Mucosa of rectum (tissue), 2 donors: ENCODE measurements around the gene SEMA3B.

Experiments
- H3K27ac ChIP-seq, 2 donors: one replicate each; pipeline ENCODE4 v1.7.0; 2013; ENCODE audit warnings: inconsistent platforms in 2 of 2, low read depth in 2 of 2, low read length in 2 of 2
- H3K27me3 ChIP-seq, 2 donors: one replicate each; pipeline ENCODE4 v1.7.0; 2013; ENCODE audit warnings: low read length in 2 of 2; ENCODE audit not compliant: control insufficient read depth in 2 of 2, insufficient read depth in 2 of 2
- H3K36me3 ChIP-seq, 2 donors: one replicate each; pipeline ENCODE4 v1.7.0; 2013; ENCODE audit warnings: low read length in 2 of 2; ENCODE audit not compliant: control insufficient read depth in 2 of 2, insufficient read depth in 2 of 2
- H3K4me1 ChIP-seq, 2 donors: one replicate each; pipeline ENCODE4 v1.7.0; 2013; ENCODE audit warnings: low read length in 2 of 2, mild to moderate bottlenecking in 1 of 2; ENCODE audit not compliant: control insufficient read depth in 2 of 2, insufficient read depth in 2 of 2
- H3K4me3 ChIP-seq, 2 donors: one replicate each; pipeline ENCODE4 v1.7.0; 2013; ENCODE audit warnings: low read length in 2 of 2
- H3K9ac ChIP-seq, 2 donors: one replicate each; pipeline ENCODE4 v1.7.0; 2013; ENCODE audit warnings: low read length in 2 of 2, low read depth in 1 of 2, mild to moderate bottlenecking in 1 of 2
- H3K9me3 ChIP-seq, 2 donors: one replicate each; pipeline ENCODE4 v1.7.0; 2013; ENCODE audit warnings: low read length in 2 of 2; ENCODE audit not compliant: control insufficient read depth in 2 of 2
- donor health status: healthy.
- donor health status: Normal muscosa, but diverticular disease.

Gene SEMA3B

GRCh38 chr3:50268703-50269451, at the start of gene SEMA3B:
Gene SEMA3B (plus strand): TSS chr3:50269147. CDS start chr3:50269241, 94 bp downstream.
- H3K4me1 ChIP-seq = peaks cover 70 to 79% of the 10 kb centered on the region in 2 donors

GRCh38 chr3:50219285-50219684, 49.7 kb upstream of the SEMA3B start:
- no peak overlapping the region for H3K4me3 ChIP-seq
- H3K4me1 ChIP-seq = no peaks in the 10 kb centered on the region
- H3K9ac ChIP-seq = no peak overlapping the region
- no peak overlapping the region for H3K27ac ChIP-seq
- H3K36me3 ChIP-seq = no peaks in the 10 kb centered on the region
- H3K27me3 ChIP-seq = peaks cover 0 to 3% of the 10 kb centered on the region in 2 donors
- no peaks in the 10 kb centered on the region for H3K9me3 ChIP-seq

More at GRCh38 chr3:50268703-50269451, at the start of gene SEMA3B:
- Histone ChIP-seq H3K27ac (peak within 1 kb of the TSS; percentile 96 to 97), H3K9ac (peak within 1 kb of the TSS; percentile 93 to 94), H3K27me3 (peaks cover 0 to 1% of the 10 kb centered on the region in 2 donors), H3K36me3 (peaks cover 0 to 3% of the 10 kb centered on the region in 2 donors), H3K9me3 (no peaks in the 10 kb centered on the region), H3K4me3 (peak within 1 kb of the TSS; percentile 71 to 79)

GRCh38 chr3:50220109-50220508, 48.8 kb upstream of the SEMA3B start:
- Histone ChIP-seq H3K4me1 (no peaks in the 10 kb centered on the region), H3K36me3 (no peaks in the 10 kb centered on the region), H3K9ac (no peak overlapping the region), H3K27me3 (peaks cover 0 to 6% of the 10 kb centered on the region in 2 donors), H3K9me3 (no peaks in the 10 kb centered on the region), H3K27ac (no peak overlapping the region), H3K4me3 (no peak overlapping the region)

DNA sequence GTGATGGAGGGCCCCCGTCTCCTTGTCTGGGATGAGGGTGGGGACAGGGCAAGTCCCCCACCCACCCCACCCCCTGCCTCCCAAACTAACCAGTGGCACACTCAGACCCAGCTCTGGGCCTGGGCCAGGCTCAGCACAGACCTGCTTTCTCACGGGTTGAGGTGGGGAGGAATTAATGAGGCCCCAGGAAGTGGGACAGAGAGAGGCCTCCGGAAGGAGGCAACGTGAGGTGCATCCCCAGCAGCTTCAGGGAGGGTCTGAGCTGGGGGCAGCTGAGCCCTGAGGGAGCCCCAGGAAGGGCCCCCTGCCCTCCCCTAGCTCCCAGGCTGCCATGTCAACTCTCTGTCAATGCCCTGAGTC, 47.9 kb upstream of the SEMA3B start:
- Histone ChIP-seq H3K36me3 (no peaks in the 10 kb centered on the region), H3K9me3 (no peaks in the 10 kb centered on the region), H3K4me3 (no peak overlapping the region), H3K9ac (no peak overlapping the region), H3K27me3 (peaks cover 0 to 6% of the 10 kb centered on the region in 2 donors), H3K4me1 (peaks cover 2% of the 10 kb centered on the region in 2 donors), H3K27ac (no peak overlapping the region)

DNA sequence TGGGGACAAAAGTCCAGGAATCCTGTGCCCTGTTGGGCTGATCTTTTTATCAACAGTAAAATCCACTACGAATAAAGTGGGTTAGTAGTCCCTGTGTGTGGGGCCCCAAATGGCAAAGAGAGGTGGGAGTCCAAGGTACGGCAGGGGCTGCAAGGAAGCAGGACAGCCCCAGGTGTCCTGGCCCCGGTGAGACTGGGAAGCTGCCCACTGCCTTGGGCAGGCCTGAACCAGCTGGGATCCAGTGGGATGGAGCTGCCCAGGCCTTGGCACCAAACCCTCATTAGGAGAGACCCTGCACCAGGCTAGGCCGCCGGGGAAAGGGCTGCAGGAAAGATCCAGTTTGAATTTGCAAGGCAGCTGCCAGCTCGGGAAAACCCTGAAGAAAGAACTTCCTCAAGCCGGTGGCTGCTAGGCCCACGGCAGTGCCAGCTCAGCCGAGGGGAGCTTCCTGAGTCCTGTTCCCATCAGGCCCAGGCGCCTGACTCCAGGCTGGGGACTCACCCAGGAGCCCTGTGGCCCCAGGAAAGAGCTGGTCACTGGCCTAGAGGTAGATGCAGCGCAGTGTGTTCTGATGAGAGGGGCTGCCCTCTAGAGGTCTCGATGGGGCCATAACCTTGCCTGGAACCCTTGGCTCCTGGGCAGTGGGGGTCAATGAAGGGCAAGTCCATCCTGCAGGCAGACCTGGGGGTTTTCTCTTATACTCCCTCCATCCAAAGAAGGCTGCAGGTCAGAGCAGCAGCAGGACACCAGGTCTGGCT, 47.4 kb upstream of the SEMA3B start:
- no peak overlapping the region for H3K4me3 ChIP-seq
- peaks cover 0 to 6% of the 10 kb centered on the region in 2 donors for H3K27me3 ChIP-seq
- peaks cover 6% of the 10 kb centered on the region in 2 donors for H3K4me1 ChIP-seq
- no peaks in the 10 kb centered on the region for H3K9me3 ChIP-seq
- H3K36me3 ChIP-seq = no peaks in the 10 kb centered on the region
- H3K27ac ChIP-seq = no peak overlapping the region
- no peak overlapping the region for H3K9ac ChIP-seq

DNA sequence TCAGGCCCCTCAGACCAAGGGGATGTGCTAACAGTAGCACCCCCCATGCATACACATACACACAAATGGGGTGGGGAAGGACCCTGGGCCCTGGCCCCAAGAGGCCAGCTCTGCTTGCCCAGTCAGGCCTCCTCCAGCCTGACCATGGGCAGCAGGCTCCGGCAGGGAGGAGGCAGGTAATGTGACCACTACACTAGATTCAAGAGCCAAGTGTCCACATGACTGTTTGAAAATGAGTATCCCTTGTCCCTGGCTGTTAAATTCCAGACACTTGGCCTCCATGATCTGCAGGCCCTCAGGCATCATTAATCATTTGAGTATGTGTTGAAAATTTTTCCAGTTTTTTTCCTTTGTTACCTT, 46.8 kb upstream of the SEMA3B start:
- Histone ChIP-seq H3K9me3 (no peaks in the 10 kb centered on the region), H3K36me3 (no peaks in the 10 kb centered on the region), H3K9ac (no peak overlapping the region), H3K27ac (no peak overlapping the region), H3K4me1 (peaks cover 10% of the 10 kb centered on the region in 2 donors), H3K27me3 (peaks cover 0 to 6% of the 10 kb centered on the region in 2 donors), H3K4me3 (no peak overlapping the region)

DNA sequence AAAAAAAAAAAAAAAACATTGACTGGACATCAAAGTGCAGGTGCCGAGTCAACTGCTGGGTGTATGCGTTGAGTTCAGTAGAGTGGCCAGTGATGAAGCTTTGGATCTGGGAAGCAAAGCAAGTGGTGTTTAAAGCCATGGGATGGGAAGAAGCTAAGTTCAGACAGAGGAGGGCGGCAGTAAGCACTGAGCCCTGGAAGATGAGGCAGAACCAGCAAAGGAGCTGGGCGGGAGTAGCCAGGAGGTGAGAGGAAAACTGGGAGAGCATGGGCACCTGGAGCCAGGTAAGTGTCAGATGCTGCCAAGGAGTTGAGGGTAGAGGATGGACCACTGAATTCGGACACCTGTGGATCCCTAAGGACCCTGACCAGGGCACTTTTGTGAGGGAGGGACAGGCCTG, 44.3 kb upstream of the SEMA3B start:
- Histone ChIP-seq H3K9ac (no peak overlapping the region), H3K4me3 (no peak overlapping the region), H3K9me3 (no peaks in the 10 kb centered on the region), H3K27me3 (peaks cover 0 to 6% of the 10 kb centered on the region in 2 donors), H3K4me1 (peaks cover 17 to 18% of the 10 kb centered on the region in 2 donors), H3K27ac (no peak overlapping the region), H3K36me3 (no peaks in the 10 kb centered on the region)

DNA sequence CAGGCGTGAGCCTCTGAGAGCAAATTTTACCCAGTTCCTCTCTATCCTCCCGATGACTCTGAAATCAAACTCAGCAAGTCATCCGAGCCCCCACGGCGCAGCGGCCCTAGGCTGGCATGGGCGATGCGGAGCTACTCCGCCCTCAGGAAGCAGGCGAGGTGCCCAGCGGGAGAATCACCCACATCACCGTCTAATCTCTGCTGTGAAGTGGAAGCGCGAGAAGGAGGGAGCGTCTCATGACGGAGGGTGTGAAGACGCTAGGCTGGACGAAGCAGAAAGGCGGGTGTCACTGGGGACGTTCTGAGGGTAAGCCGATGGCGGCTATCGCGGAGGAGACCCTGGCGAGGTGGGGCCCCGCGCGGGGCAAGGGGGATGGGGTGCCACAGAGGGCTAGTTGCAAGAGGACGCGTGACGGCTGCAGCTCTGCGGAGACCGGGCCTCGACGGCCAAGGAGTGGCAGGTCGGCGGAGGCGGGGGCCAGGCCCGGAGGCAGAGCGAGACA, 42.0 kb upstream of the SEMA3B start:
- peak overlapping the region; percentile 60 to 71 for H3K9ac ChIP-seq
- H3K9me3 ChIP-seq = no peaks in the 10 kb centered on the region
- peak overlapping the region; percentile 73 to 77 for H3K4me3 ChIP-seq
- peaks cover 21 to 22% of the 10 kb centered on the region in 2 donors for H3K4me1 ChIP-seq
- peaks cover 0 to 6% of the 10 kb centered on the region in 2 donors for H3K27me3 ChIP-seq
- peak overlapping the region; percentile 9 to 28 for H3K27ac ChIP-seq
- no peaks in the 10 kb centered on the region for H3K36me3 ChIP-seq

DNA sequence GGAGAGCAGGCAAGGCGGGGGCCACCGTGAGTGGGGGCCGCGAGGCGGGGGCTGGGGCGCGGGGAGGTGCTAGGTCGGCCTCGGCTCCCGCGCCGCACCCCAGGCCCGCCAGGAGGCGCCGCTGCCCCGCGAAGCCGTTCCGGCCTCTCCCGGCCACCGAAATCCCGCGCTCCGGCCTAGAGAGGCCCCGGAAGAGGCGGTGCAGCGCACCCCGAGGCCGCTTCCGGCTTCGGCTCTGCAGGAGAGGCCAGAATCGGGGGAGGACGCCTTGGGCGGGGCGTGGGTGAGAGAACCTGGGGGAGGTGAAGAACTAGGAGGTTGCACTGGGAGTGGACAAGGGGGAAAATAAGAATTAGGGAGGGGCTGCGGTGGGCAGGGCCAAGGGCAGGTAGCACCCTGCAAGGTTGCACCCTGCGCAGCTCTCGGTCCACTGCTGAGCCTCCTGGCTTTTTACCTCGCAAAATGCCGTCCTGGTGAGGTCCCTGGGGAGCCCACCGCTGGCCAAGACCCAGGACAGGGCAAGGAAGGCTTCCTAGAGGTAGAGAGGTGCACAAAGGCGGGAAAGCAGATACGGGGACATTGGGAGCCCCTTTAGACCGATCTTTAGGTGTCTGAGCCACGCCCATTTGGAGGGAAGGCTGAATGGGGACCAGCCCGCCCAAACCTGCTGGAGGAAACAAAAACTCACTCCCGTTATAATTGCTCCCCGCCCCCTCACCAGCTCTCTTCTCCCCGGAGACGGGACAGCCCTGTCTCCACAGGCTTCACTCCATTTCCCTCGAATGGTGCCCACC, 41.4 kb upstream of the SEMA3B start:
- no peaks in the 10 kb centered on the region for H3K36me3 ChIP-seq
- no peaks in the 10 kb centered on the region for H3K9me3 ChIP-seq
- peak overlapping the region; percentile 71 to 80 for H3K9ac ChIP-seq
- peaks cover 21 to 22% of the 10 kb centered on the region in 2 donors for H3K4me1 ChIP-seq
- H3K27me3 ChIP-seq = peaks cover 0 to 6% of the 10 kb centered on the region in 2 donors
- H3K27ac ChIP-seq = peak overlapping the region; percentile 70 to 77
- H3K4me3 ChIP-seq = peak overlapping the region; percentile 77 to 93
